NCI-H526 treated with DMSO at 0.1 percent for 48 hours (cell line): ENCODE measurements around the gene PDE10A.
A peak's percentile ranks its signal among the peaks of the same experiment; 100 is the strongest.

Source experiments
- DNase-seq: peaks from one replicate; lab custom pipeline; 2025; lab: John Stamatoyannopoulos, UW

PDE10A gene

GRCh38 chr6:165662749-165663376, at the start of gene PDE10A:
Gene PDE10A (minus strand): TSS chr6:165663241. CDS start chr6:165662811, 430 bp downstream.
- no peak for DNase-seq

GRCh38 chr6:165708985-165709576, 46.0 kb upstream of the PDE10A start:
- no peak for DNase-seq

GRCh38 chr6:165707067-165707853, 44.2 kb upstream of the PDE10A start:
- no peak for DNase-seq

GRCh38 chr6:165705941-165706340, 42.9 kb upstream of the PDE10A start:
- no peak for DNase-seq

- DNase-seq = peak; percentile 34
These were observed 41.2 kb upstream of the PDE10A start for GRCh38 chr6:165704045-165704748.

- no peak for DNase-seq
These were observed 39.6 kb upstream of the PDE10A start for GRCh38 chr6:165702669-165703068.

- DNase-seq = no peak
These were observed 38.7 kb upstream of the PDE10A start for GRCh38 chr6:165701564-165702354.

GRCh38 chr6:165701005-165701404, 38.0 kb upstream of the PDE10A start:
- DNase-seq = no peak

GRCh38 chr6:165698868-165699267, 35.8 kb upstream of the PDE10A start:
- no peak for DNase-seq

GRCh38 chr6:165697171-165697570, 34.1 kb upstream of the PDE10A start:
- DNase-seq = no peak

- no peak for DNase-seq
These were observed 32.9 kb upstream of the PDE10A start for GRCh38 chr6:165695722-165696515.

- no peak for DNase-seq
These were observed 31.3 kb upstream of the PDE10A start for GRCh38 chr6:165694296-165694695.

- no peak for DNase-seq
These were observed 29.1 kb upstream of the PDE10A start for GRCh38 chr6:165692106-165692653.

- no peak for DNase-seq
These were observed 26.7 kb upstream of the PDE10A start for GRCh38 chr6:165689699-165690098.

GRCh38 chr6:165686596-165687365, 23.7 kb upstream of the PDE10A start:
- DNase-seq = no peak

GRCh38 chr6:165685302-165685701, 22.3 kb upstream of the PDE10A start:
- no peak for DNase-seq

- DNase-seq = no peak
These were observed 21.3 kb upstream of the PDE10A start for GRCh38 chr6:165684333-165684732.

GRCh38 chr6:165680975-165681374, 17.9 kb upstream of the PDE10A start:
- no peak for DNase-seq

GRCh38 chr6:165679326-165679725, 16.3 kb upstream of the PDE10A start:
- DNase-seq = no peak

GRCh38 chr6:165678904-165679303, 15.9 kb upstream of the PDE10A start:
- no peak for DNase-seq
